ENCODE measurements around the gene PPP6R1. TPM values are rescaled to one million over a fixed set of nuclear protein-coding genes. Genes with fewer than 3 reads are reported as not detected.

Gene PPP6R1
- total RNA-seq, 4 donors from 2014 or later: 30.6 to 59.2 (median 47.4) TPM

DNA sequence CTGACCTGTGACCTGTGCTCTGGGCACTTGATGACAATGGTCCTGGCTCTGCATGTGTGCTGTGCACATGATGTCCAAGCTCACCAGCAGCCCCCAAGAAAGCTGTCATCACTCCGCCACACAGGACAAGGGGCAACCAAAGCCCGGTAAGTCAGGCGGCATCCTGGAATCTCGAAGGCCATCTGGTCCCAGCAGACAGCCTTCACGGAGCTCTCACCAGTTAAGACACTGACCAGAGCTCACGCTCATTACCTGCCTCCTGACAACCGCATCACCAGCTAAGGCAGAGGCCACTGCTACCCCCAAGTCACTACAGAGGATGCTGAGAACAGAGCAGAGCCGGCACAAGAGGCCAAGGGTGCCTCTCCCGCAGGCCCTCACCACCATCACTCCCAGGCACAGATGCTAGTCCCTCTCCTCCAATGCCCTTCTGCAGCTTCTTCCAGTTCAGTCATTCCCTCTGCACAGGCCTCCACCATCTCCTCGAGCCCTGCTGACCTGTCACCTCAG, 10.6 kb downstream of the PPP6R1 start:
- TF ChIP-seq CTCF (IDR thresholded peaks at IDR 0.05): no peak
- H3K36me3 ChIP-seq: peaks cover 30 to 58% (median 35%) of the 10 kb centered on the region in 3 donors
- intact Hi-C loops (cut with DNase I): no loop called here
- no peaks in the 10 kb centered on the region for H3K9me3 ChIP-seq
- 63 to 75% methylated on average over 2 to 8 of the region's 10 CpGs for WGBS, 2 donors
- H3K4me3 ChIP-seq: no peak overlapping the region
- no peaks in the 10 kb centered on the region for H3K27me3 ChIP-seq
- peak overlapping the region in 1 of 4 donors; percentile 29 for H3K27ac ChIP-seq
- H3K4me1 ChIP-seq: peaks cover 34 to 63% (median 39%) of the 10 kb centered on the region in 3 donors
- DNase-seq: no peak

GRCh38 chr19:55247621-55248099, 11.2 kb downstream of the PPP6R1 start:
- H3K27me3 ChIP-seq: no peaks in the 10 kb centered on the region
- peaks cover 30 to 63% (median 35%) of the 10 kb centered on the region in 3 donors for H3K36me3 ChIP-seq
- peak overlapping the region in 1 of 4 donors; percentile 29 for H3K27ac ChIP-seq
- peaks cover 29 to 57% (median 34%) of the 10 kb centered on the region in 3 donors for H3K4me1 ChIP-seq
- 13 to 31% methylated on average over 3 to 5 of the region's 10 CpGs for WGBS, 2 donors
- H3K4me3 ChIP-seq: no peak overlapping the region
- intact Hi-C loops (cut with DNase I): no loop called here
- TF ChIP-seq POLR2A (IDR thresholded peaks at IDR 0.05) (no peak), CTCF (IDR thresholded peaks at IDR 0.05) (no peak)
- H3K9me3 ChIP-seq: no peaks in the 10 kb centered on the region
- no peak for DNase-seq

DNA sequence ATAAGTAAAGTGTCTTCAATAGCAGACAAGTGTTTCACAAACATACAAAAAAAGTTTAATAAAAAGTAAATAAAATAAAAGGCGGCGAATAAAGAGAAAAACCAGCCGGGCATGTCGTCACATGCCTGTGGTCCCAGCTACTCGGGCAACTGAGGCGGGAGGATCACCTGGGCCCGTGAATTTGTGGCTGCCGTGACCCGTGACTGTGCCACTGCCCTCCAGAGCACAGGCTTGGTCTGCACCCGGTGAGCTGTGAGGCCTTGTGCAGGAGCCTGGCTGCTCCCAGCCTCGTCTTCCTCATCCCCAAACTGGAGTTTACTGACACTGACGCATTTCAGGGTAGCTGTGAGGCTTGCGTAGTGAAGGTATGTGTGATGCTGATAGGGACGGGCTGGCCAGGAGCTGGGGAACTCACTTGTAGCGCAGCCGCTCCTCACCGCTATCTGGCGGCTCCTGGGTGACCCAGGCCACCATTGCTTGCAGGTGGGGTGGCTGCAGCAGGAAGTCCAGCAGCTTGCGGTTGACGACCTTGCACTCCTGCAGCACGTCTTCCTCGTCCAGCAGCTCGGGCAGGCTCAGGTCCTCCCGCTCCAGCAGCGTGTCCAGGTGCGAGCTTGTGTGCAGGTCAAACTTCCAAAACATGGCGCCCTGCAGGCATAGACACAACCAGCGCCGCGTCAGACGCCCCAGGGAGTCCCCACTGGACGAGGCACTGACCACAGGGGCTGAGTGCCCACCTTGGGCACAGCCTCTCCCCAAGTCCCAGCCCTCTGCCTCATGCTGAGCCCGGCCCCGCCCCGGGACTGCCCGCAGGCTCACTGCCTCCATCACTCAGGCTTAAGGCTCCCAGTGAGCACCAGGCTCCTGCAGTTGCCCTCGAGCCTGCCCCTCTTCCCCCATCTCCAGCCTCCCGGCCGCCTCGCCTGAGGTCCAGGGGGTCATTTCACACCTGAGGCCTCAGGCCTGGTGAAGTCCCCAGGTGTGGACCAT, 12.1 kb downstream of the PPP6R1 start:
- H3K36me3 ChIP-seq: peaks cover 35 to 73% (median 40%) of the 10 kb centered on the region in 3 donors
- no peak overlapping the region for H3K27ac ChIP-seq

DNA sequence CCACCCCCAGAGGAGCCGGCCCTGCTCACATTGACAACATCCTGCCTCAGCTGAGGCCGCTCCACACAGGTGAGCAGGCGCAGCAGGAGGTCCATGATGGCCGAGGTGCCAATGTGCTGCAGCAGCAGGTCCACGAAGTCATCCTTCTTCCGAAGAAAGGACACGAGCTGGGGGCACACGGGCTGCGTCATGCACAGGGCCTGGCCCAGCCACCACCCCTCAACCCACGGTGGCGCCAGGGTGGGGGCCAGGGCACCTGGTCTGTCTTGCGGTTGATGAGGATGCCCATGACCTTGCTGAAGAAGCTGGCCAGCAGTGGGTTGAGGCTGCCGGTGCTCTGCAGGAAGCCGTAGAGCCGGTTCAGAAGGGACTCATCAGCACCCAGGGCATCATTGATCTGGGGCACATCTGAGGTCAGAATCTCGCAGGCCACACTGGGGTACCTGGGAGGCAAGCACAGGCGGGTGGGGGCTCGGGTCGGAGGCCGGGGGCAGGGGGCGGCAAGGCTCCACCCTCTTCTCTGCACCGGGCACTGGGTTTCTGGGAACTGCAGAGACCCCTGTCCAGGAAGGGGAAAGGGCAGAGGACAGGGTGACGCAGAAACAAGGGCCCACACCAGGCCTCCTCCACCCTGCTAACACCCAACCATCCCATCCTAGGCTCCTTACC, 13.4 kb downstream of the PPP6R1 start:
- H3K4me1 ChIP-seq: peaks cover 12 to 34% (median 12%) of the 10 kb centered on the region in 3 donors
- no peak overlapping the region for H3K4me3 ChIP-seq
- no peaks in the 10 kb centered on the region for H3K9me3 ChIP-seq
- intact Hi-C loops (cut with DNase I): no loop called here
- peaks cover 47 to 86% (median 54%) of the 10 kb centered on the region in 3 donors for H3K36me3 ChIP-seq
- H3K27ac ChIP-seq: no peak overlapping the region
- TF ChIP-seq CTCF (IDR thresholded peaks at IDR 0.05) (no peak), POLR2A (IDR thresholded peaks at IDR 0.05) (no peak)
- no peak for DNase-seq
- H3K27me3 ChIP-seq: no peaks in the 10 kb centered on the region
- 95 to 100% methylated on average over 3 of the region's 23 CpGs for WGBS, 2 donors

More for the DNA sequence above, 12.1 kb downstream of the PPP6R1 start:
- no peaks in the 10 kb centered on the region for H3K9me3 ChIP-seq
- TF ChIP-seq CTCF (IDR thresholded peaks at IDR 0.05) (no peak), POLR2A (IDR thresholded peaks at IDR 0.05) (no peak)
- no peak overlapping the region for H3K4me3 ChIP-seq
- peaks cover 22 to 48% (median 25%) of the 10 kb centered on the region in 3 donors for H3K4me1 ChIP-seq
- no peaks in the 10 kb centered on the region for H3K27me3 ChIP-seq
- WGBS, 2 donors: 79 to 83% methylated on average over 9 to 14 of the region's 40 CpGs
- DNase-seq: no peak
- intact Hi-C loops (cut with DNase I): no loop called here

Measured in esophagus squamous epithelium (tissue), 5 donors.